H9 (cell line): ENCODE data around the gene DLG1. TPM values are rescaled to one million over a fixed set of nuclear protein-coding genes. Genes with fewer than 3 reads are reported as not detected.

Experiments used
- DNase-seq: peaks from one replicate; pipeline ENCODE4 v3.0.0-alpha.2; 2017
- H2AFZ ChIP-seq: one replicate; pipeline ENCODE4 v1.6.1; 2013; ENCODE audit warnings: mild to moderate bottlenecking, low read length, control low read depth, moderate library complexity
- H2AK5ac ChIP-seq: 2 replicates; pipeline ENCODE4 v1.6.1; 2013; ENCODE audit warnings: low read length, control low read depth, mixed read lengths; ENCODE audit not compliant: insufficient read length
- H2BK120ac ChIP-seq: one replicate; pipeline ENCODE4 v1.6.1; 2013; ENCODE audit warnings: low read depth, mild to moderate bottlenecking, low read length, control low read depth, inconsistent platforms; ENCODE audit not compliant: poor library complexity, severe bottlenecking
- H2BK12ac ChIP-seq: 2 replicates; pipeline ENCODE4 v1.6.1; 2013; ENCODE audit warnings: low read length, control low read depth, mixed read lengths, low read depth; ENCODE audit not compliant: insufficient read length
- H2BK15ac ChIP-seq: 2 replicates; pipeline ENCODE4 v1.6.1; 2013; ENCODE audit warnings: low read depth, low read length, control low read depth
- H2BK20ac ChIP-seq: one replicate; pipeline ENCODE4 v1.6.1; 2013; ENCODE audit warnings: low read depth, mild to moderate bottlenecking, low read length, control low read depth, inconsistent platforms; ENCODE audit not compliant: poor library complexity, severe bottlenecking
- H2BK5ac ChIP-seq: 2 replicates; pipeline ENCODE4 v1.6.1; 2013; ENCODE audit warnings: low read length, control low read depth, mixed read lengths; ENCODE audit not compliant: insufficient read length
- H3K14ac ChIP-seq: 2 replicates; pipeline ENCODE4 v1.6.1; 2013; ENCODE audit warnings: low read length, control low read depth; ENCODE audit not compliant: insufficient read depth
- H3K18ac ChIP-seq: 2 replicates; pipeline ENCODE4 v1.6.1; 2013; ENCODE audit warnings: low read depth, mild to moderate bottlenecking, mixed read lengths, low read length, control low read depth; ENCODE audit not compliant: insufficient read length
- H3K23ac ChIP-seq: 2 replicates; pipeline ENCODE4 v1.6.1; 2013; ENCODE audit warnings: low read length, control low read depth, mixed read lengths, low read depth; ENCODE audit not compliant: insufficient read length
- H3K23me2 ChIP-seq: 2 replicates; pipeline ENCODE4 v1.6.1; 2013; ENCODE audit warnings: low read depth, mild to moderate bottlenecking, mixed read lengths, low read length, control low read depth; ENCODE audit not compliant: insufficient read length, poor library complexity, severe bottlenecking
- H3K27ac ChIP-seq: 2 replicates; pipeline ENCODE4 v1.5.1; 2013; ENCODE audit warnings: low read length, control low read depth, mixed read lengths, low read depth; ENCODE audit not compliant: insufficient read length
- H3K27me3 ChIP-seq: 2 replicates; pipeline ENCODE4 v1.6.1; 2013; ENCODE audit warnings: low read length, control low read depth, inconsistent platforms; ENCODE audit not compliant: insufficient read depth
- H3K4ac ChIP-seq: 2 replicates; pipeline ENCODE4 v1.6.1; 2013; ENCODE audit warnings: low read depth, mild to moderate bottlenecking, control low read depth, inconsistent platforms, low read length, moderate library complexity
- H3K4me1 ChIP-seq: 2 replicates; pipeline ENCODE4 v1.6.1; 2013; ENCODE audit warnings: low read length, control low read depth, inconsistent platforms; ENCODE audit not compliant: insufficient read depth
- H3K4me2 ChIP-seq: 2 replicates; pipeline ENCODE4 v1.6.1; 2013; ENCODE audit warnings: low read length, control low read depth, mixed read lengths; ENCODE audit not compliant: insufficient read length, insufficient read depth
- H3K56ac ChIP-seq: 2 replicates; pipeline ENCODE4 v1.6.1; 2013; ENCODE audit warnings: low read depth, mild to moderate bottlenecking, mixed read lengths, low read length, control low read depth; ENCODE audit not compliant: insufficient read length
- H3K79me1 ChIP-seq: 2 replicates; pipeline ENCODE4 v1.6.1; 2013; ENCODE audit warnings: low read depth, mild to moderate bottlenecking, moderate library complexity, low read length, control low read depth, inconsistent platforms; ENCODE audit not compliant: insufficient read depth, poor library complexity, severe bottlenecking
- H3K79me2 ChIP-seq: 2 replicates; pipeline ENCODE4 v1.6.1; 2013; ENCODE audit warnings: low read length, control low read depth, inconsistent platforms; ENCODE audit not compliant: insufficient read depth
- H3K9ac ChIP-seq: 2 replicates; pipeline ENCODE4 v1.6.1; 2013; ENCODE audit warnings: low read length, control low read depth, mixed read lengths; ENCODE audit not compliant: insufficient read length; ENCODE audit errors: extremely low read depth
- H3K9me3 ChIP-seq: one replicate; pipeline ENCODE4 v1.6.1; 2013; ENCODE audit warnings: low read depth, low read length, inconsistent platforms; ENCODE audit not compliant: control insufficient read depth
- H3T11ph ChIP-seq: one replicate; pipeline ENCODE4 v1.6.1; 2013; ENCODE audit warnings: mild to moderate bottlenecking, low read length, control low read depth, inconsistent platforms
- H4K20me1 ChIP-seq: one replicate; pipeline ENCODE4 v1.6.1; 2013; ENCODE audit not compliant: control insufficient read depth, insufficient read length, insufficient read depth
- H4K5ac ChIP-seq: 2 replicates; pipeline ENCODE4 v1.6.1; 2013; ENCODE audit warnings: low read depth, mild to moderate bottlenecking, mixed read lengths, low read length, control low read depth; ENCODE audit not compliant: insufficient read length
- H4K8ac ChIP-seq: replicated peaks from 2 replicates; pipeline ENCODE4 v1.6.1; 2013; ENCODE audit warnings: low read length, control low read depth, mixed read lengths, low read depth; ENCODE audit not compliant: insufficient read length
- H4K91ac ChIP-seq: 2 replicates; pipeline ENCODE4 v1.6.1; 2013; ENCODE audit warnings: low read depth, mild to moderate bottlenecking, moderate library complexity, mixed read lengths, low read length, control low read depth; ENCODE audit not compliant: insufficient read length
- H3K27ac Mint-ChIP-seq, 3 experiments: 2 replicates in 2 of 3; 3 replicates in 1 of 3; pipeline ENCODE4 v1.8.0; 2020 to 2021; ENCODE audit warnings: mixed read lengths in 3 of 3, mild to moderate bottlenecking in 1 of 3, moderate library complexity in 1 of 3
- H3K27me3 Mint-ChIP-seq: 2 replicates; pipeline ENCODE4 v1.8.0; 2021; ENCODE audit warnings: low read depth, mild to moderate bottlenecking, moderate library complexity, mixed read lengths
- H3K36me3 Mint-ChIP-seq, 3 experiments: 2 replicates in 2 of 3; 3 replicates in 1 of 3; pipeline ENCODE4 v1.8.0; 2020 to 2021; ENCODE audit warnings: low read depth in 3 of 3, mixed read lengths in 3 of 3; ENCODE audit not compliant: insufficient read depth in 1 of 3
- H3K4me1 Mint-ChIP-seq, 2 experiments: 2 replicates each; pipeline ENCODE4 v1.8.0; 2020; ENCODE audit warnings: mixed read lengths in 2 of 2
- H3K4me3 Mint-ChIP-seq, 2 experiments: 2 replicates in 1 of 2; 3 replicates in 1 of 2; pipeline ENCODE4 v1.8.0; 2020 to 2021; ENCODE audit warnings: mild to moderate bottlenecking in 2 of 2, mixed read lengths in 2 of 2, moderate library complexity in 1 of 2
- H3K9me3 Mint-ChIP-seq, 2 experiments: 2 replicates in 1 of 2; 3 replicates in 1 of 2; pipeline ENCODE4 v1.8.0; 2020; ENCODE audit warnings: mild to moderate bottlenecking in 2 of 2, mixed read lengths in 2 of 2, moderate library complexity in 1 of 2
- WGBS: extraction: QIAGEN DNeasy Blood & Tissue Kit; methylation state at CpG from one replicate; pipeline ENCODE4 v1.1.7; 2013; ENCODE audit warnings: missing lambda C conversion rate, low lambda C conversion rate, mixed read lengths; ENCODE audit not compliant: insufficient read length; ENCODE audit errors: extremely low coverage; 5-methylcytosine and 5-hydroxymethylcytosine counted together
- total RNA-seq: library from RNA; stranded (reverse); gene quantifications from 2 replicates; pipeline ENCODE4 v1.2.1, GENCODE V29; 2021
- TF ChIP-seq, protein P1 (sequence below): fragments of 200-600 bp; sonication (generic); conservative IDR thresholded peaks from 3 replicates; pipeline ENCODE4 v1.8.0; 2021; ENCODE audit warnings: antibody characterized with exemption, mild to moderate bottlenecking

DLG1 gene
- total RNA-seq, 1 experiment from 2014 or later: 84.1 TPM

- Mint-ChIP-seq H3K27me3 (peaks cover 9% of the 10 kb centered on the region), H3K36me3 (peaks cover 4 to 21% (median 14%) of the 10 kb centered on the region in 3 experiments; a peak in 6 of 7 replicates), H3K27ac (peak overlapping the region; percentile 70 to 95 (median 83); a peak in 6 of 7 replicates), H3K9me3 (no peaks in the 10 kb centered on the region), H3K4me1 (peaks cover 25 to 26% of the 10 kb centered on the region in 2 experiments), H3K4me3 (peak overlapping the region; percentile 90 to 91)
- Histone ChIP-seq H4K91ac (no peak overlapping the region), H2BK20ac (no peak overlapping the region), H3K4me1 (no peaks in the 10 kb centered on the region), H3K23ac (no peak overlapping the region), H4K20me1 (no peaks in the 10 kb centered on the region), H2AFZ (peak overlapping the region; percentile 56), H3K27me3 (no peaks in the 10 kb centered on the region), H3K9me3 (no peaks in the 10 kb centered on the region), H3K14ac (no peak overlapping the region), H3K27ac (no peak overlapping the region), H2BK120ac (no peak overlapping the region), H3K56ac (no peak overlapping the region), H2BK15ac (no peak overlapping the region), H2BK5ac (no peak overlapping the region), H2BK12ac (no peak overlapping the region), H2AK5ac (no peak overlapping the region), H3T11ph (no peak overlapping the region), H3K4me2 (peak overlapping the region; percentile 94), H4K8ac (no peak overlapping the region), H3K79me1 (no peaks in the 10 kb centered on the region), H3K4ac (no peak overlapping the region), H3K18ac (no peak overlapping the region), H3K79me2 (peaks cover 3% of the 10 kb centered on the region; the same call in 1 of the 2 replicates), H3K23me2 (peaks cover 12% of the 10 kb centered on the region), H3K9ac (peak overlapping the region; percentile 30), H4K5ac (no peak overlapping the region)
- peak; percentile 68 for DNase-seq
- no CpG with 5 or more reads among the region's 42 CpGs for WGBS
- TF ChIP-seq, protein P1, sequence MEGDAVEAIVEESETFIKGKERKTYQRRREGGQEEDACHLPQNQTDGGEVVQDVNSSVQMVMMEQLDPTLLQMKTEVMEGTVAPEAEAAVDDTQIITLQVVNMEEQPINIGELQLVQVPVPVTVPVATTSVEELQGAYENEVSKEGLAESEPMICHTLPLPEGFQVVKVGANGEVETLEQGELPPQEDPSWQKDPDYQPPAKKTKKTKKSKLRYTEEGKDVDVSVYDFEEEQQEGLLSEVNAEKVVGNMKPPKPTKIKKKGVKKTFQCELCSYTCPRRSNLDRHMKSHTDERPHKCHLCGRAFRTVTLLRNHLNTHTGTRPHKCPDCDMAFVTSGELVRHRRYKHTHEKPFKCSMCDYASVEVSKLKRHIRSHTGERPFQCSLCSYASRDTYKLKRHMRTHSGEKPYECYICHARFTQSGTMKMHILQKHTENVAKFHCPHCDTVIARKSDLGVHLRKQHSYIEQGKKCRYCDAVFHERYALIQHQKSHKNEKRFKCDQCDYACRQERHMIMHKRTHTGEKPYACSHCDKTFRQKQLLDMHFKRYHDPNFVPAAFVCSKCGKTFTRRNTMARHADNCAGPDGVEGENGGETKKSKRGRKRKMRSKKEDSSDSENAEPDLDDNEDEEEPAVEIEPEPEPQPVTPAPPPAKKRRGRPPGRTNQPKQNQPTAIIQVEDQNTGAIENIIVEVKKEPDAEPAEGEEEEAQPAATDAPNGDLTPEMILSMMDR: no peak
Measured at GRCh38 chr3:197298945-197299854, 788 bp upstream of the DLG1 start.
